DOHH2 (cell line): ENCODE measurements around the gene NRCAM.

Experiments used
- CTCF ChIP-seq: fragments of 200-600 bp; sonication (generic); IDR thresholded peaks from one replicate; pipeline ENCODE4 v1.5.1; 2014; ENCODE audit warnings: antibody characterized with exemption, mild to moderate bottlenecking, low read depth, low read length; ENCODE audit not compliant: poor library complexity, severe bottlenecking
- EZH2phosphoT487 ChIP-seq: fragments of 200-600 bp; sonication (generic); IDR thresholded peaks from 2 replicates; pipeline ENCODE4 v1.6.1; 2017; ENCODE audit warnings: borderline replicate concordance, mild to moderate bottlenecking, antibody characterized with exemption, low read length, moderate library complexity, mixed read lengths

GRCh38 chr7:108152198-108152597, 304.0 kb downstream of the NRCAM start:
- TF ChIP-seq CTCF (no peak), EZH2phosphoT487 (no peak)
